Natural killer cell (primary cell): Measurements from ENCODE around the gene CEP131. TPM values are rescaled to one million over a fixed set of nuclear protein-coding genes. Genes with fewer than 3 reads are reported as not detected.

Experiments
- ATAC-seq, 3 donors: fragments of 150-1000 bp in 2 of 3; fragments of 200-7000 bp in 1 of 3; cut with Tn5 transposase; 1 replicate in 1 of 3; 2 replicates in 2 of 3; pipeline ENCODE4 v1.10.0; 2021; ENCODE audit warnings: mild to moderate bottlenecking in 2 of 3, moderate library complexity in 2 of 3
- DNase-seq, 2 donors: peaks; one replicate each; pipeline versions ENCODE4 v3.0.0 to v3.0.0-alpha.2; 2013 to 2021; ENCODE audit warnings: mixed read lengths in 1 of 2
- H3K27ac ChIP-seq: one replicate; pipeline ENCODE4 v1.5.1; 2013; ENCODE audit warnings: mild to moderate bottlenecking, low read length
- H3K27me3 ChIP-seq: one replicate; pipeline ENCODE4 v1.6.1; 2013; ENCODE audit warnings: low read length; ENCODE audit not compliant: control insufficient read depth, insufficient read depth
- H3K36me3 ChIP-seq: one replicate; pipeline ENCODE4 v1.6.1; 2013; ENCODE audit warnings: low read length; ENCODE audit not compliant: control insufficient read depth, insufficient read depth
- H3K4me1 ChIP-seq: one replicate; pipeline ENCODE4 v1.6.1; 2013; ENCODE audit warnings: low read length; ENCODE audit not compliant: control insufficient read depth, insufficient read depth
- H3K4me3 ChIP-seq: one replicate; pipeline ENCODE4 v1.5.1; 2013; ENCODE audit warnings: low read length
- H3K9me3 ChIP-seq: one replicate; pipeline ENCODE4 v1.6.1; 2013; ENCODE audit warnings: low read length; ENCODE audit not compliant: control insufficient read depth, insufficient read depth
- H3K27ac Mint-ChIP-seq, 2 donors: one replicate each; pipeline ENCODE4 v1.8.0; 2022; ENCODE audit warnings: mild to moderate bottlenecking in 2 of 2, mixed read lengths in 2 of 2, moderate library complexity in 1 of 2
- H3K27me3 Mint-ChIP-seq, 2 donors: one replicate each; pipeline ENCODE4 v1.8.0; 2022; ENCODE audit warnings: low read depth in 2 of 2, mixed read lengths in 2 of 2
- H3K36me3 Mint-ChIP-seq: one replicate; pipeline ENCODE4 v1.8.0; 2022; ENCODE audit warnings: mixed read lengths
- H3K4me1 Mint-ChIP-seq, 2 donors: one replicate each; pipeline ENCODE4 v1.8.0; 2022; ENCODE audit warnings: mixed read lengths in 2 of 2
- H3K4me3 Mint-ChIP-seq: one replicate; pipeline ENCODE4 v1.8.0; 2022; ENCODE audit warnings: mild to moderate bottlenecking, moderate library complexity, mixed read lengths
- H3K9me3 Mint-ChIP-seq, 2 donors: one replicate each; pipeline ENCODE4 v1.8.0; 2022; ENCODE audit warnings: mixed read lengths in 2 of 2
- WGBS: methylation state at CpG from one replicate; pipeline ENCODE4 v1.1.7; 2013; ENCODE audit warnings: missing lambda C conversion rate; ENCODE audit not compliant: insufficient coverage; 5-methylcytosine and 5-hydroxymethylcytosine counted together
- intact Hi-C: fragments of 100-400 bp; cut with micrococcal nuclease; formaldehyde crosslinking; loops from one replicate; pipeline ENCODE4 v1.14.2; 2022
- total RNA-seq, 4 donors: library from RNA; stranded (reverse); fragments of 120-200 nt in 1 of 4; gene quantifications; one replicate each; pipeline versions ENCODE4 v1.2.3 to v1.2.4, GENCODE V29; 2013 to 2022
- TF ChIP-seq, protein P1 (sequence below): fragments of 200-600 bp; IDR thresholded peaks from one replicate; pipeline ENCODE4 v1.8.0; 2022; ENCODE audit warnings: antibody characterized with exemption

CEP131 gene
- total RNA-seq, 3 donors from 2014 or later (not counting 1 experiment from before 2014, with no cell fraction given): 9.9 to 11.4 (median 10.0) TPM

DNA sequence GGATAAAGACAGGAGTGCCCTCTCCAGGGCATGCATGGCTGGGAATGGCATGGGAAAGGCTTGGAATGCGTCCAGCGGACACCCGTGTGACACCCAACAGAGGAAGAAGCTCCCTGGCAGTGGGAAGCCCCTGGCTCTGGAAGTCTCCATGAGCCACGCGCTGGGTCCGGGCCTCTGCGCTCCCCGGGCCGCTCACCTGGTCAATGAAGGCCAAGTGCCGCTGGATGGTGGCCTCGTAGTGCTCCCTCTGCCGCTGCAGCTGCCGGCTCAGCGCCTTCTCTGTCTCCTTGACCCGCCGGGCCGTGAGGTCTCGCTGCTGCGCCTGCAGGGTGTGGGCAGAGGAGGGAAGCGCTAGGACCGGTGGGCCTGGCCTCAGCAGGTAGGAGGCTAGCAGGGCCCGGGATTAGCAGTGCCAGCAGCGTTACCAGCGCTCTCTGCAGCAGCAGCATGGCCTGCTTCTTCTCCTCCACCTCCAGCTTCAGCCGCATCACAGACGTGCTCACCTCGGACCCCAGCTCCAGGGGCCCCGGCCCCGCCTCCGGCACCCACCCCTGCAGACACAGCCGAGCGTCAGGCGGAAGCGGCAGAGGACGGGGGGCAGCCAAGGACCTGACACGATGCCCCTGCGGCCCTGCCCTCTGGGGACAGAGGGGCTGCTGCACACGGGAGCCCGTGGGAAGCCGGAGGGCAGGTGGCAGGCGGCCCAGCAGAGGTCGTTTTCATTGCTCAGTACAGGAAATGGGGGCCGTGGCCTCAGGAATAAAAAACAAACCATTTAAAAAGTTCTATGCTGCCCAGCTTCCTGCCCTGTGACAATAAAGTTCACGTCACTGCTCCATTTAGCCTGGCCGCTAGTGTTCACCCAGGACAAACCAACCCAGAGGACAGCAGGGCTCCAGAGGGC lies 26.0 kb downstream of the CEP131 start:
- Histone ChIP-seq H3K9me3 (no peaks in the 10 kb centered on the region), H3K27ac (no peak overlapping the region), H3K4me1 (no peaks in the 10 kb centered on the region), H3K4me3 (no peak overlapping the region), H3K27me3 (no peaks in the 10 kb centered on the region), H3K36me3 (no peaks in the 10 kb centered on the region)
- intact Hi-C loops: no loop called here
- Mint-ChIP-seq H3K4me1 (no peaks in the 10 kb centered on the region), H3K27ac (no peak overlapping the region), H3K36me3 (no peaks in the 10 kb centered on the region), H3K27me3 (no peaks in the 10 kb centered on the region), H3K9me3 (no peaks in the 10 kb centered on the region), H3K4me3 (no peak overlapping the region)
- no peak for DNase-seq
- ATAC-seq: no peak
- 93% methylated on average over 45 of the region's 45 CpGs for WGBS
- TF ChIP-seq, protein P1, sequence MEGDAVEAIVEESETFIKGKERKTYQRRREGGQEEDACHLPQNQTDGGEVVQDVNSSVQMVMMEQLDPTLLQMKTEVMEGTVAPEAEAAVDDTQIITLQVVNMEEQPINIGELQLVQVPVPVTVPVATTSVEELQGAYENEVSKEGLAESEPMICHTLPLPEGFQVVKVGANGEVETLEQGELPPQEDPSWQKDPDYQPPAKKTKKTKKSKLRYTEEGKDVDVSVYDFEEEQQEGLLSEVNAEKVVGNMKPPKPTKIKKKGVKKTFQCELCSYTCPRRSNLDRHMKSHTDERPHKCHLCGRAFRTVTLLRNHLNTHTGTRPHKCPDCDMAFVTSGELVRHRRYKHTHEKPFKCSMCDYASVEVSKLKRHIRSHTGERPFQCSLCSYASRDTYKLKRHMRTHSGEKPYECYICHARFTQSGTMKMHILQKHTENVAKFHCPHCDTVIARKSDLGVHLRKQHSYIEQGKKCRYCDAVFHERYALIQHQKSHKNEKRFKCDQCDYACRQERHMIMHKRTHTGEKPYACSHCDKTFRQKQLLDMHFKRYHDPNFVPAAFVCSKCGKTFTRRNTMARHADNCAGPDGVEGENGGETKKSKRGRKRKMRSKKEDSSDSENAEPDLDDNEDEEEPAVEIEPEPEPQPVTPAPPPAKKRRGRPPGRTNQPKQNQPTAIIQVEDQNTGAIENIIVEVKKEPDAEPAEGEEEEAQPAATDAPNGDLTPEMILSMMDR: no peak

DNA sequence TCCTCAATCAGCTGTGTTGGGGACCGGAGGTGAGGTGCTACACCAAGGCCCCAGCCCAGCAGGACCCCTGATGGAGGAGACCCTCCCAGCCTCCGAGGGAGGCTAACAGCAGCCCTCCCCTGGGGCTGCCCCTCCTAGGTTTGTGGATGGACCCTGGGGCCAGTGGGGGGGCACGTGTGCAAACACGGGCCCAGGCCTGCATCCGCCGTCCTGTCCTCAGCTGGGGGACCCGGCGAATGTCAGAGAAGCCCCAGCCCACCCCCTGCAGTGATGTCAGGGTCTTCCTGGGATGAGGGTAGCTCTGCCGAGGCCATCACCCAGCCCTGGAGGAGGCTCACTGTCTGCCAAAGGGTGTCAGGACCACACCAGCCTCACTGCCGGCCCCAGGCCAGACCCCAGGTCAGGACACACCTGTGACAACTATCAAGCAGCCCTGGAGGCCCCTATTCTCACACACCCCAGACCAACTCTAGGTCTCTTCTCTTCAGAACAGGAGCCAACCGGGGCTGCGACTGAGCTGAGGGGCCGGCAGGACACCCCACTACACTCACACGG lies 26.7 kb downstream of the CEP131 start:
- H3K9me3 Mint-ChIP-seq: no peaks in the 10 kb centered on the region
- ATAC-seq (no peak), DNase-seq (no peak)
- TF ChIP-seq, protein P1: no peak
- H3K27me3 Mint-ChIP-seq: no peaks in the 10 kb centered on the region
- H3K27me3 ChIP-seq: no peaks in the 10 kb centered on the region
- no peaks in the 10 kb centered on the region for H3K36me3 ChIP-seq
- 96% methylated on average over 11 of the region's 14 CpGs for WGBS
- H3K9me3 ChIP-seq: no peaks in the 10 kb centered on the region
- no peak overlapping the region for H3K27ac Mint-ChIP-seq
- H3K36me3 Mint-ChIP-seq: no peaks in the 10 kb centered on the region
- no peak overlapping the region for H3K27ac ChIP-seq
- H3K4me3 ChIP-seq: no peak overlapping the region
- H3K4me3 Mint-ChIP-seq: no peak overlapping the region
- intact Hi-C loops: no loop called here
- H3K4me1 Mint-ChIP-seq: no peaks in the 10 kb centered on the region
- H3K4me1 ChIP-seq: no peaks in the 10 kb centered on the region

DNA sequence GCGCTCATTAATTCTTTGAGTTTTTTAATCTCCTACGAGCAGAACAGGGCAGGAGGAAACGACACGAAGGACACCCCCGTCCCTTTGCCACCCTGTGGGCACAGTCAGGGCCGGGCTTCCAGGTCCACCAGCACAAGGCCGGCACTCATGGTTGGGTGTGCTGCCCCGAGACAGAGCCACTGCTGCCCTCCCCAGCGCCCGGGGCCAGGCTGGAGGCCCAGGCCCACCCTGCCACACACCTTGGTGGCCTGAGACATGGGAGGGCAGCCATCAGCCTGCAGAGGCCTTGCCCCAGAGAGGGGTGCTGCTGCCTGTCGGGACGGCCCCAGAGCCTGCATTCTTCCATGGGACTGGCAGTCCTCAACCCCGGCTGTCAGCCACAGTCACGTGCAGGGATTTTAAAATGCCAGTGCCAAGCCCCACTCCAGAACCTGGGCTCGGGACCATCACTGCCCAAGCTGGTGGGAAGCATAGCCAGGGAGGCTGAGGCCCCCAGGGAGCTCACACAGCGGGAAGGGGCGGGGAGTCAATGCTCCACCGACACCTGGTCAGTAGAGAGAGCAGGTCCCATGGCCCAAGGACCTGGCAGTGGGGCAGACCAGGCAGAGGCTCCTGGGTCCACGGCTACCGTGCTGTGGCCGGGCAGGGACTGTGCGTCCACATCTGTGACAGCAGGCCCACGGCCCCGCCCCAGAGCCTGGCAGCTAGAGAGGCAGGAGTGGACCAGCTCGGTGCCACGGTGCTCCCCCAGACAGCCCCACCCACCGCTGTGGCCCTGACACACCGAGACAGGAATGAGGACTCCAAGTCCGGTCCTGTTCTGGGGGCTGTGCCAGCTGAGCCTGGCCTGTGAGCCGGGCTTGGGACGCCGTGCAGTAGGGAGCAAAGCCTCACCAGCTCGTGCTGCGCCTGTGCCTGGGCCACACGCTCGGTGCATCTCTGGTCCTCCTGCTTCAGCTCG lies 27.5 kb downstream of the CEP131 start:
- DNase-seq: no peak
- 98% methylated on average over 37 of the region's 37 CpGs for WGBS
- Histone ChIP-seq H3K27me3 (no peaks in the 10 kb centered on the region), H3K36me3 (no peaks in the 10 kb centered on the region), H3K27ac (no peak overlapping the region), H3K9me3 (no peaks in the 10 kb centered on the region), H3K4me1 (no peaks in the 10 kb centered on the region), H3K4me3 (no peak overlapping the region)
- no peak overlapping the region for H3K4me3 Mint-ChIP-seq
- no peak overlapping the region for H3K27ac Mint-ChIP-seq
- no peaks in the 10 kb centered on the region for H3K4me1 Mint-ChIP-seq
- H3K9me3 Mint-ChIP-seq: no peaks in the 10 kb centered on the region
- TF ChIP-seq, protein P1: no peak
- no peaks in the 10 kb centered on the region for H3K27me3 Mint-ChIP-seq
- no peaks in the 10 kb centered on the region for H3K36me3 Mint-ChIP-seq
- no peak for ATAC-seq
- intact Hi-C loops: no loop called here
